Measurements from ENCODE around the gene GAS2. TPM values are rescaled to one million over a fixed set of nuclear protein-coding genes. Genes with fewer than 3 reads are reported as not detected.

GAS2 gene
- total RNA-seq, 1 experiment from 2014 or later = 9.4 TPM

DNA sequence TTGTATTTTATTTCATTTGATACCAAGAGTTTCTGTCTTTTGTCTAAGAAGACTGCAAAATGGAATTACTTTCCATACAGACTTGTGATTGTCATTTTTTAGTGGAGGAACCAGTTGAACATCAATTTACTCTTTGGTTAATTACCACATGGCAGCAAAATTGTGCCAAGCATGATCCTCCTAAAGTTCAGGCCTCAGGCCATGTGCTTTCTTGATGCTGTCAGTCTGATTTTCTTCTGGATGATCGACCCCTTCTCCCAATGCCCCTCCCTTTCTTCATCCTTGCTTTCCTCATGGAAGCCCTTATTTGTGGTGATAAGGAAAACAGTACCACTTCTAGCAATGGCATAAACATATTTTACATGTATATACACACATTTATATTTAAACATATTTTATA lies 87.0 kb downstream of the GAS2 start:
- Mint-ChIP-seq H3K4me1 (ENCODE audit: low read depth, unreplicated experiment) (no peaks in the 10 kb centered on the region), H3K27me3 (ENCODE audit: insufficient read depth, unreplicated experiment) (no peaks in the 10 kb centered on the region), H3K36me3 (ENCODE audit: insufficient read depth, unreplicated experiment) (no peaks in the 10 kb centered on the region), H3K4me3 (ENCODE audit: unreplicated experiment) (no peak overlapping the region), H3K9me3 (ENCODE audit: unreplicated experiment) (no peaks in the 10 kb centered on the region), H3K27ac (ENCODE audit: unreplicated experiment) (no peak overlapping the region)
- no TSS peak for BruUV-seq (replicated peaks)
- Histone ChIP-seq H3K4me3 (ENCODE audit: low read depth, low read length) (no peak overlapping the region), H3K36me3 (ENCODE audit: control insufficient read depth, insufficient read depth, low read length) (no peaks in the 10 kb centered on the region), H3K27me3 (replicated peaks; ENCODE audit: control insufficient read depth, insufficient read depth, low read length) (no peaks in the 10 kb centered on the region), H3K9me3 (no peaks in the 10 kb centered on the region), H3K4me1 (no peaks in the 10 kb centered on the region)
- intact Hi-C loops (cut with micrococcal nuclease; ENCODE audit: unreplicated experiment) = no loop called here
- TF ChIP-seq CTCF (IDR thresholded peaks at IDR 0.05; ENCODE audit: insufficient read depth in 1 of 2, low read depth in 1 of 2, low read length in 1 of 2, severe bottlenecking in 1 of 2, unreplicated experiment in 1 of 2) = no peak
- POLR2A ChIA-PET = no interaction called here
- no peak for DNase-seq
- CTCF ChIA-PET = no interaction called here

DNA sequence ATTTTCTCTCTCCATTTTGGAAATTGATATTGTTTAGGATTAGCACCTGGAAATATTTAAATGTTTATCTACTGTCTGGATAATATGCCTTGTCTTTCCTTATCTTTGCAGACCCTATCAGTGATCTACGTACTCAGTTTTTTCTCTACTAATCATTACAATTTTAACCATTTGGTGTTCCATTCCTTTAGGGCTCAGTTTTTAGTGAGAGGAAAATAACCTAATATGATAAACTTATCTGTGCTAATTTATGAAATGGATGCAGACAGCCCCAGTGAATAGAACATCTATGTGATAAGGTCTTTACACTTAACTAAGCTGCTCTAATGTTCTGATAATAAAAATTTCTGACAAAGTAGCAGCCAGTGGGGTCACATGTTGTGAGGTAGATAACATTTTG lies 94.7 kb downstream of the GAS2 start:
- POLR2A ChIA-PET = no interaction called here

DNA sequence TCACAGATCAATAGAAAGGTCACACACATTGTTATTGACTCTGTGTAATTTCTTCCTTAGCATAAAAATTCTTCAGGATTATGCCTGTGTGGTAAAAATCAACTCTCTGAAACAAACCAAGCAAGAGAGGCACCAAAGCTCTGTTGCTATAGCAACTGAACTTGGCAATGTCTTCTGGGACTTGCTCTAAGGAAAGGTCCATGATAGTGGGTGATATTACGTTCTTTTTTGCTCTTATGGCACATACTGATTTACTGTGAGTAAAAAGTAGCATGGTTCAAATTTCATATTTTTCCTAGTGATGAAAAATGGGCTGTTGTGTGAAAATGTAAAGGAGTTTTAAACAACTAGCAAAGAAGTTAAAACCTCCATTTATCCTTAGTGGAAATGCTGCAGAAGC lies 96.8 kb downstream of the GAS2 start:
- Mint-ChIP-seq H3K4me1 (ENCODE audit: low read depth, unreplicated experiment) (no peaks in the 10 kb centered on the region), H3K27ac (ENCODE audit: unreplicated experiment) (no peak overlapping the region)
- POLR2A ChIA-PET = no interaction called here

More for the DNA sequence above, 94.7 kb downstream of the GAS2 start:
- H3K9me3 Mint-ChIP-seq (ENCODE audit: unreplicated experiment) = no peaks in the 10 kb centered on the region
- intact Hi-C loops (cut with micrococcal nuclease; ENCODE audit: unreplicated experiment) = no loop called here
- no peak for TF ChIP-seq CTCF (IDR thresholded peaks at IDR 0.05; ENCODE audit: insufficient read depth in 1 of 2, low read depth in 1 of 2, low read length in 1 of 2, severe bottlenecking in 1 of 2, unreplicated experiment in 1 of 2)
- no peak overlapping the region for H3K27ac Mint-ChIP-seq (ENCODE audit: unreplicated experiment)
- no peak overlapping the region for H3K4me3 Mint-ChIP-seq (ENCODE audit: unreplicated experiment)
- H3K9me3 ChIP-seq = no peaks in the 10 kb centered on the region
- CTCF ChIA-PET = no interaction called here
- no peaks in the 10 kb centered on the region for H3K4me1 Mint-ChIP-seq (ENCODE audit: low read depth, unreplicated experiment)
- no peaks in the 10 kb centered on the region for H3K36me3 Mint-ChIP-seq (ENCODE audit: insufficient read depth, unreplicated experiment)
- H3K36me3 ChIP-seq (ENCODE audit: control insufficient read depth, insufficient read depth, low read length) = no peaks in the 10 kb centered on the region
- H3K27me3 ChIP-seq (replicated peaks; ENCODE audit: control insufficient read depth, insufficient read depth, low read length) = no peaks in the 10 kb centered on the region
- H3K4me1 ChIP-seq = no peaks in the 10 kb centered on the region
- H3K4me3 ChIP-seq (ENCODE audit: low read depth, low read length) = no peak overlapping the region
- DNase-seq = no peak
- no TSS peak for BruUV-seq (replicated peaks)
- H3K27me3 Mint-ChIP-seq (ENCODE audit: insufficient read depth, unreplicated experiment) = no peaks in the 10 kb centered on the region

More for the DNA sequence above, 96.8 kb downstream of the GAS2 start:
- H3K4me1 ChIP-seq = no peaks in the 10 kb centered on the region
- H3K27me3 Mint-ChIP-seq (ENCODE audit: insufficient read depth, unreplicated experiment) = no peaks in the 10 kb centered on the region
- CTCF ChIA-PET = interaction anchor here (0.6 kb wide), 1 partner anchor 16 kb away, joined by 3 read pairs; no protein-coding TSS in a partner anchor
- no peaks in the 10 kb centered on the region for H3K36me3 ChIP-seq (ENCODE audit: control insufficient read depth, insufficient read depth, low read length)
- no peak for TF ChIP-seq CTCF (IDR thresholded peaks at IDR 0.05; ENCODE audit: insufficient read depth in 1 of 2, low read depth in 1 of 2, low read length in 1 of 2, severe bottlenecking in 1 of 2, unreplicated experiment in 1 of 2)
- no peak for DNase-seq
- no peaks in the 10 kb centered on the region for H3K9me3 Mint-ChIP-seq (ENCODE audit: unreplicated experiment)
- no TSS peak for BruUV-seq (replicated peaks)
- no peak overlapping the region for H3K4me3 Mint-ChIP-seq (ENCODE audit: unreplicated experiment)
- H3K27me3 ChIP-seq (replicated peaks; ENCODE audit: control insufficient read depth, insufficient read depth, low read length) = no peaks in the 10 kb centered on the region
- H3K9me3 ChIP-seq = no peaks in the 10 kb centered on the region
- no peaks in the 10 kb centered on the region for H3K36me3 Mint-ChIP-seq (ENCODE audit: insufficient read depth, unreplicated experiment)
- intact Hi-C loops (cut with micrococcal nuclease; ENCODE audit: unreplicated experiment) = no loop called here
- H3K4me3 ChIP-seq (ENCODE audit: low read depth, low read length) = no peak overlapping the region

All from Caco-2 (cell line).